LoVo (cell line): ENCODE results near the gene DCAF12.
"Not testable (repeated sequence)": the region's sequence is repeated elsewhere in the genome, so short reads cannot be mapped to it uniquely, and the experiment has no call there.

Source experiments
- DNase-seq: peaks from one replicate; pipeline ENCODE4 v3.0.0-alpha.2; 2016; ENCODE audit warnings: low spot score

DCAF12 gene

DNA sequence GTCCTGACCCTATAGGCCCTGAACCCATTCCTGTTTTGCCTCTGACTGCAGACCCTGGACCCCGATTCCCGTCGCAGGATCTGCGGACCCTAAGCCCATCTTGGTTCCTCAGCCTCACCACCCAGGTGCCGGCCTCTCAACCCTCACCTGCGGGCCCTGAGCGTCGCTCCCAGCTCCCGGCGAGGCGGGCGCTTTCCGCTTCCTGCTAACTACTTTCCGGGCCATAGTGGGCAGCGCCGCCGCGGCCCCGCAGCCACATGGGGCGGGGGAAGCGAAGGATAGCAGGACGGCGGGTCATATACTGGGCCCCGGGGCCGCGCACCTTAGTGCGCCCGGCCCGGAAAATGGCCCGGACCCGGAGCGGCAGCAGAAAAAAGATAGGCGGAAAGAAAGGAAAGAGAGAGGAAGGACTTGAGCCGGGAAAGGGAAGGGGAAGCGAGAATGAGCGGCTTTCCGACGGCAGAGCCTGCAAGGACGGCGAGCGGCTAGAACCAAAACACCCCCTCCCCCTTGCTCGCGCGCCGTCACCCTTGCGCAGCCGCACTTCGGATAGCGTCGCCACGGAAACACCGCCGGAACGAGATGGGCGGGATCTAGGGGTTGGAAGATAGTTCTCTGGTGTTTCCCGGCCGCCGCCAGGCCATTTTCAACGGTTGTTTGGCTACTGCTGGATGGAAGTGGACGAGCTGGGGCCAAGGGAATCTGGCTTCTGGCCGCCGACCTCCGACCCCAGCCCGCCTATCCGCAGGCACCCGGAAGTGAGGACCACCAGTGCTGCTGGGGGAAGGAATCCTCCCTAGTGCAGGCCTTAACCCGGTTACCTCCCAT lies at the start of gene DCAF12:
TSS of gene DCAF12 (minus strand) at position 492 of the 828 bp plus-strand sequence. CDS start at position 225, 267 bp downstream.
- DNase-seq = peak; percentile 93

DNA sequence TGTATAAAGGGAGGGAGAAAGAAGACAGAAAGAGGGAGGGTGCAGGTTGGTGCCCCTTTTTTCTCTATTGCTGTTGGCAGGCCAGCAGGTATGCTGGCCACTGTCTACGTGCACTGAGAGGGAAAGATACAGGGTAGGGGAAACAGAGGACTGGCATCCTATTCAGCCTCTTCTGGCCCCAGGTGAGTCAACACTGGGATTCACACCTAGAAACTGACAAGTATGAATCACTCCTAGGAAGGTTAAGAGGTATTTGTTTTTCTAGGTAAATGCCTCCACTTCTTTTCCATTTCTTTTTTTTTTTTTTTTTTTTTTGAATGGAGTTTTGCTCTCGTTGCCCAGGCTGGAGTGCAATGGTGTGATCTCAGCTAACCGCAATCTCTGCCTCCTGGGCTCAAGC lies 49.6 kb upstream of the DCAF12 start:
- DNase-seq = peak; percentile 16

DNA sequence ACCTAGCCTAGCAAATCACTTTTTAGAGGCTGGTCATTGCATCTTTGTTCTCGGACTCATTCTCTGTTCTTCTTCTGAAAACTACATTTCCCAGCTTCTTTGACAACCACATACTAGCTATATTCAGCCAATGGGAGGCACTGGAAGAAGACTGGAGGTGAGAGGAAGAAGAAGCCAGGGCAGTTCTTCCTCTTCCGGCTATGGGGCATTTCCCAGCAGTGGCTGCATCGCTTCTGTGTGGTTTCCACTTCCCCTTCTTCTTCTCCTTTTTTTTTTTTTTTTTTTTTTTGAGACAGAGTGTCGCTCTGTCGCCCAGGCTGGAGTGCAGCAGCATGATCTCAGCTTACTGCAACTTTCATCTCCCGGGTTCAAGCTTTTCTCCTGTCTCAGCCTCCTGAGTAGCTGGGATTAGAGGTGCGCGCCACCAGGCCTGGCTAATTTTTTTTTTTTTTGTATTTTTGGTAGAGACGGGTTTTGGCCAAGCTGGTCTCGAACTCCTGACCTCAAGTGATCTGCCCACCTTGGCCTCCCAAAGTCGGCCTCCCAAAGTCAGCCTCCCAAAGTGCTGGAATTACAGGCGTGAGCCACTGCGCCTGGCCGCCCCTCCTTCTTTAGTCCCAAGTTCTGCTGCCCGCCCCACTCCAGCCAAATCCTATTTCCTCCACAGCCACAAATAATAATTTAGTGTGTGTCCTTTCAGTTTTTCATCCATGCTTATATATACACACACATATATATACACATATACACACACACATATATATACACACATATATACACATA lies 45.4 kb upstream of the DCAF12 start:
- no peak for DNase-seq

DNA sequence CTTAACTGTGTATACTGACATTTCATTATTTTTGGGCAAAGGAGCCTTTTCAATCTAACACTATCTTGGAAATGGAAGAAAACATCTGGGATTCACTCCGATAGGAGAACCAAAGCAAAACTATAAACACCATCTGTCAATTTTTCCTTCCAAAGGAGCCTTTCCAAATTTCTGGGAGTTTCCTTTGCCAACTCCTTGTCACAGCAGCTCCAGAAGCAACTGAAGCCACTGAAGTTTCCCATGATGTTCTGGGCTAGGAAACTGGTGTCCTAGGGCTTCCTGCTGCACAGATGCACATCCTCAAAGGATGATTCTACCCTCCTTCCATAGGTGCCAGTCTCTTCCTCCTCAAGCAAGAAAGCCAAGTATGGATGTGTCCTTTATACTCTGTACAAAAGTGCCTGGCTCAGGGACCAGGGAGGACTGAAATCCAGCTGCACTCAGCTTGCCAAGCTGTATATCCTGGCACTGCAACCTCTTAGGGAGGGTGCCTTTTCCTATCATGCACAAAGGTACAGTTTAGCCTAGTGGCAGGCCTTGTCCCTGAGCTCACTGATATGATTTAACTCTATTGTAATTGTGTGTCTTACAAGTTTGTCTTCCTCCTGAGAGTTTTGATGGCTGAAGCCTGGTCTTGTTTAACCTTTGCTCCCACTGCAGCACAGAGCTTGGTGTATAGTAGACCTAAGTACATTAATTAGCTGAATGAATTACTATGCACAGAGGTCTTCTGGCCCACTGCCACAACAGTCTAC lies 43.9 kb upstream of the DCAF12 start:
- no peak for DNase-seq

DNA sequence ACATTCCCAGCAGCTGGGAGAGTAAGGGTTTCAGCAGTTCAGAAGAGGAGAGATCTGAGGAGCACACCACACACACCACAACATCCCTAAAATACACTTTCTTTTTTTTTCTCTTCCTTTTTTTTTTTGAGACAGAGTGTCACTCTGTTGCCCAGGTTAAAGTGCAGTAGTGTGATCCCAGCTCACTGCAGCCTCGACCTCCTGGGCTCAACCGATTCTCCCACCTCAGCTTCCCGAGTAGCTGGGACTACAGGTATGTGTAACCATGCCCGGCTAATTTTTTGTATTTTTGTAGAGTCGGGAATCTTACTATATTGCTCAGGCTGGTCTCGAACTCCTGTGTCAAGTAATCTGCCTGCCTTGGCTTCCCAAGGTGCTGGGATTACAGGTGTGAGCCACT lies 42.6 kb upstream of the DCAF12 start:
- no peak for DNase-seq

GRCh38 chr9:34163434-34163833 lies 36.9 kb upstream of the DCAF12 start:
- DNase-seq = peak; percentile 33

- peak; percentile 63 for DNase-seq
Observed at GRCh38 chr9:34158362-34158869, 31.9 kb upstream of the DCAF12 start.

- DNase-seq = no peak
Observed at GRCh38 chr9:34157898-34158297, 31.4 kb upstream of the DCAF12 start.

- no peak for DNase-seq
Observed at GRCh38 chr9:34157318-34157717, 30.8 kb upstream of the DCAF12 start.

- DNase-seq = no peak
Observed at GRCh38 chr9:34154057-34154456, 27.6 kb upstream of the DCAF12 start.

DNA sequence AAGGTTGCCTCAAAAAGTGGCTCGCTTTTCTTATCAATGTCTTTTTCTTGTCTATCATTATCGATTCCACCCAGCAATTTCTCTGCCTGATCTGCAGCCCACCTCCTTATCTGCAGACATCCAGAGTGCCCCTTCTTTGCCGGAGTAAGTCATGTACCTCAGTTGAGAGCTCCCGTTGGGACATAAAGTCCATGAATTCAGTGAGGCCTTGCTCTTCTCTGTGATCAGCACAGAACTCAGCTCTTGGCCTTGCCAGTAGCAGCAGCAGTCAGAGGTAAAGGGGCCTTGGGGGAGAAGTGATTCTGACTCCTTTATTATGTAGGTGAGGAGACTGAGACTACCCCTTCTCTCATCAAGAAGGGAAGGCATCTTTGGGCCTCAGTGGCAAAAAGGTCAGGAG lies 24.9 kb upstream of the DCAF12 start:
- DNase-seq = no peak

DNA sequence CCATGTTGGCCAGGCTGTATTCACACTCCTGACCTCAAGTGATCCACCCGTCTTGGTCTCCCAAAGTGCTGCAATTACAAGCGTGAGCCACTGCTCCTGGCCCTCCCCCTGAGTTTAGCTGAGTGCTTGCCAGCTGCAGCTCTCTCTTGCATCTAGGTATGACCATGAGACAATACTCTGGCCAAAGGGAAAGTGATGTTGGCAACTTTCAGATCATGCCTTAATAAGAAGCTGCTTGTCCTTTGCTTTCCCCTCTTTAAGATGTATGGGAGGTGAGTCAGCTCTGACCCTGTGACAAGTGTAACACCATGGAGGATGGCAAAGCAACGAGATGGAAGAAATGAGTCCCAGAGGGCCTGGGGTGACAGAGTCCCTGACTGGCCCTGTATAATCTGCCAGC lies 18.7 kb upstream of the DCAF12 start:
- DNase-seq = no peak

- DNase-seq = no peak
Observed at GRCh38 chr9:34143116-34143515, 16.6 kb upstream of the DCAF12 start.

- DNase-seq = no peak
Observed at GRCh38 chr9:34140853-34141252, 14.4 kb upstream of the DCAF12 start.

DNA sequence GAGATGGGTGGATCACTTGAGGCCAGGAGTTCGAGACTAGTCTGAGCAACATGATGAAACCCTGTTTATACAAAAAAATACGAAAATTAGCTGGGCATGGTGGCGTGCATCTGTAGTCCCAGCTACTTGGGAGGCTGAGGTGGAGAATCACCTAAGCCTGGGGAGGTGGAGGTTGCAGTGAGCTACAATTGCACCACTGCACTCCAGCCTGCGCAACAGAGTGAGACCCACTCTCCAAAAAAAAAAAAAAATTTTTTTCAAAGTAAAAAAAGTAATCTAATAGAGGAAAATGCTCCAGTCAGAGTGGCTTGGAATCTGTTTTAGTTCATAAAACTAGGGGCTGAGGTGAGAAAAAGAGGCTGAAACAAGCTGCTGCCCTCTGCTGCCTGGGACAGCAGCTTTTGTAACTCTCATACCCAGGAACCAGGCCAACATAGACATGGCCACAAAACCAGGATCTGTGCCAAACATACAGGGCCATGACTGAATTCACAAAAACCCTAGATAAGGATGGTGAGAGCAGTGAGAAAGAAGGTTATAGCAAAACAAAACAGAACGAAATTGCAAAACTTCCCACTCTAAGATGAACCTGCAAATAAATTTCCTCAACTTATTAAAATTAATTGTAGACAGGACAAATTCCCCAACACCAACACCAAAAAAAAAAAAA lies 13.1 kb upstream of the DCAF12 start:
- no peak for DNase-seq

GRCh38 chr9:34138644-34139043 lies 12.1 kb upstream of the DCAF12 start:
- not testable (repeated sequence) for DNase-seq

DNA sequence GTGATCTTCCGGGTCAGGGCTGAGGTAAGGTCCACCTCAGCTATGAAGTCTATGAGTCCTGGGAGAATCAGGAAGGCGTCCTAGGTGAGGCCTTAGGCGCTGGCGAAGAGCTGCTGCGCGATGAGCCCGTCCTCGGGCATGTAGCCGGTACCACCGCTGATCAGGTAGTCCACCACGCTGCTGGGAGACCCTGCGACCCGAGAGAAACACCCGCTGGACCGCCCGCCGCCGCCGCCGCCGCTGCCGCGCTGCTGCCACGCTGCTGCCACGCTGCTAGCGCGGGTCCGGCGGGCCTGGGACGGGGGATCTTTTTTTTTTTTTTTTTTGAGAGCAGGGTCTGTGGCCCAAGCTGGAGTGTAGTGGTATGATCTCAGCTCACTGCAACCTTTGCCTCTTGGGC lies 8.0 kb upstream of the DCAF12 start:
- no peak for DNase-seq

GRCh38 chr9:34133436-34133949 lies 7.0 kb upstream of the DCAF12 start:
- DNase-seq = no peak

- DNase-seq = no peak
Observed at GRCh38 chr9:34131571-34131970, 5.1 kb upstream of the DCAF12 start.

DNA sequence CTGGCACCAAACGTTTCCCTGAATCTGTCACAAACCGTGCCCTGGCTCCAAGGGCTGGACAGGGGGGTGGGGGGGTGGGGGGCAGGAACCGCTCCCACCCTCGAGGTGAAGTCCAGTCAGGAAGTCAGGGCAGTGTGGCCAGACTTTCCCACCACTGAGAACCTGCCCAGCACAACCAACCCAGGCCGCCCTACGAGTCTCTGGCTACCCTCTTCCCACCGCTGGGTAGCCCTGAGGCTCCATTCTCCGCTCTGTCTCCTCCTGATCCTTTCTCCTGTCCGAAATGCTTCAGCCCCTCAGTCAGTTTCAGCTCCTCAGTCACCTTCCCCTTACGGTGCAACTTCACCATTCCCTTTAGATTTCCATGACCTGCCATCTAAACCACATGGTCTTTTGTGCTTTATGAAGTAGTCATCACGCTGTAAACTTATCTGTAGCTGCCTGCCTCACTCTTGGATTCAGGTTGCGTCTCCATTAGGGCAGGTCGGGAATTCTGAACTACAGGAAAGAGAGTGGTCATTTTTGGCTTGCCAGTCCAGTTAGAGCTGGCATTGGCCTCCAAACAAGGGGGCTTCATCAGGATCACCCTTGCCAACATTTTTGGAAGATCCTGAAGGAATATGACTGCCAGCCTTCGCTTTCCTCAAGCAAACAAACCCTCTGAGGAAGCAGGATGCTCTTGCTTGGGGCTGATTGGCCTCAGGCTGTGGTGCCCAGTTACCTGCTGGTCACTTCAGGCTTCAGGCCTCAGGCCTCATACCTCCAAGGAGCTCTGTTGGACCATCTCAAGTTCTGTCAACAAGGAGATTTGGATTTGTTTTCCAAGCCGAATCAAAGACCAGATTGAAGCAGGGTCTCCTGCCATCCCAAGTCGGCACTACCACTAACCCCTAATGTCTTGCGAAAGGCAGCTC lies 794 bp upstream of the DCAF12 start:
- DNase-seq = no peak
